Thymus (tissue), 11 donors: ENCODE results near the gene PBXIP1. TPM values are rescaled to one million over a fixed set of nuclear protein-coding genes. Genes with fewer than 3 reads are reported as not detected.
A peak's percentile ranks its signal among the peaks of the same experiment; 100 is the strongest.
"Not testable (repeated sequence)": the region's sequence is repeated elsewhere in the genome, so short reads cannot be mapped to it uniquely, and the experiment has no call there.

Experiments
- DNase-seq, 9 donors: peaks; one replicate each; pipeline ENCODE4 v3.0.0-alpha.2; 2013; ENCODE audit warnings: low spot score in 9 of 9, low read depth in 6 of 9, missing footprints in 1 of 9
- H3K27ac ChIP-seq, 2 donors: one replicate each; pipeline ENCODE4 v1.5.1; 2013; ENCODE audit warnings: control low read depth in 1 of 2, low read depth in 1 of 2, low read length in 1 of 2, mild to moderate bottlenecking in 1 of 2, moderate library complexity in 1 of 2
- H3K27me3 ChIP-seq, 2 donors: one replicate each; pipeline ENCODE4 v1.5.1; 2013; ENCODE audit warnings: low read length in 1 of 2; ENCODE audit not compliant: control insufficient read depth in 2 of 2, insufficient read depth in 1 of 2
- H3K36me3 ChIP-seq, 2 donors: one replicate each; pipeline ENCODE4 v1.5.1; 2013; ENCODE audit warnings: low read length in 1 of 2, mild to moderate bottlenecking in 1 of 2, moderate library complexity in 1 of 2; ENCODE audit not compliant: control insufficient read depth in 2 of 2, insufficient read depth in 2 of 2
- H3K4me1 ChIP-seq, 2 donors: one replicate each; pipeline ENCODE4 v1.5.1; 2013; ENCODE audit warnings: low read length in 2 of 2; ENCODE audit not compliant: control insufficient read depth in 2 of 2, insufficient read depth in 2 of 2
- H3K4me3 ChIP-seq, 2 donors: one replicate each; pipeline ENCODE4 v1.5.1; 2013; ENCODE audit warnings: low read length in 2 of 2, control low read depth in 1 of 2, mild to moderate bottlenecking in 1 of 2
- H3K9me3 ChIP-seq, 2 donors: one replicate each; pipeline ENCODE4 v1.5.1; 2013; ENCODE audit warnings: low read length in 1 of 2, mild to moderate bottlenecking in 1 of 2; ENCODE audit not compliant: control insufficient read depth in 2 of 2, insufficient read depth in 1 of 2
- WGBS: extraction: QIAGEN DNeasy Blood & Tissue Kit; methylation state at CpG from one replicate; pipeline ENCODE4 v1.1.7; 2013; 5-methylcytosine and 5-hydroxymethylcytosine counted together
- polyA plus RNA-seq: library from polyadenylated mRNA; stranded (reverse); fragments of 200-250 nt; gene quantifications from one replicate; pipeline ENCODE4 v1.2.3, GENCODE V29; 2013
- total RNA-seq: library from RNA; stranded (reverse); fragments of 120-200 nt; gene quantifications from one replicate; pipeline ENCODE4 v1.2.4, GENCODE V29; 2013
- donor health status: healthy.

Gene PBXIP1
- total and polyA plus RNA-seq, 2 donors, result 91.5 to 104 TPM

- no peak overlapping the region for H3K27ac ChIP-seq
- H3K4me3 ChIP-seq, result no peak overlapping the region
- 95% methylated on average over 6 of the region's 6 CpGs for WGBS
- peaks cover 14 to 19% of the 10 kb centered on the region in 2 donors for H3K4me1 ChIP-seq
- peaks cover 22 to 34% of the 10 kb centered on the region in 2 donors for H3K36me3 ChIP-seq
- H3K9me3 ChIP-seq, result no peaks in the 10 kb centered on the region
- DNase-seq, result no peak
- H3K27me3 ChIP-seq, result no peaks in the 10 kb centered on the region
These were observed 31.4 kb upstream of the PBXIP1 start for GRCh38 chr1:154987326-154987725.

- H3K27me3 ChIP-seq, H3K9me3 ChIP-seq, H3K27ac ChIP-seq, H3K4me3 ChIP-seq, DNase-seq: not testable (repeated sequence)
- 99% methylated on average over 4 of the region's 4 CpGs for WGBS
- H3K36me3 ChIP-seq, result peaks cover 22 to 34% of the 10 kb centered on the region in 2 donors
- peaks cover 16 to 22% of the 10 kb centered on the region in 2 donors for H3K4me1 ChIP-seq
These were observed 30.8 kb upstream of the PBXIP1 start for GRCh38 chr1:154986736-154987135.

GRCh38 chr1:154983776-154984466, 28.0 kb upstream of the PBXIP1 start:
- no peak for DNase-seq

GRCh38 chr1:154982897-154983648, 27.2 kb upstream of the PBXIP1 start, which contains the start of gene FLAD1:
FLAD1 (plus strand) TSS chr1:154983344; CDS start chr1:154983695, 351 bp downstream.
- H3K27ac ChIP-seq, result peak within 1 kb of the TSS; percentile 38 to 69
- no peaks in the 10 kb centered on the region for H3K27me3 ChIP-seq
- H3K4me3 ChIP-seq, result peak within 1 kb of the TSS; percentile 65 to 84
- peak; percentile 95 to 100 (median 98) for DNase-seq
- peaks cover 8 to 34% of the 10 kb centered on the region in 2 donors for H3K36me3 ChIP-seq
- under 1% methylated on average over 26 of the region's 26 CpGs for WGBS
- peaks cover 16 to 22% of the 10 kb centered on the region in 2 donors for H3K4me1 ChIP-seq
- no peaks in the 10 kb centered on the region for H3K9me3 ChIP-seq

More at GRCh38 chr1:154983776-154984466, 28.0 kb upstream of the PBXIP1 start:
- peak overlapping the region in 1 of 2 donors; percentile 15 for H3K27ac ChIP-seq
- no peaks in the 10 kb centered on the region for H3K27me3 ChIP-seq
- WGBS, result 31% methylated on average over 17 of the region's 17 CpGs
- no peaks in the 10 kb centered on the region for H3K9me3 ChIP-seq
- peaks cover 16 to 22% of the 10 kb centered on the region in 2 donors for H3K4me1 ChIP-seq
- peak overlapping the region; percentile 65 to 84 for H3K4me3 ChIP-seq
- H3K36me3 ChIP-seq, result peaks cover 13 to 37% of the 10 kb centered on the region in 2 donors

GRCh38 chr1:154982341-154982740, 26.4 kb upstream of the PBXIP1 start:
- Histone ChIP-seq H3K27ac (no peak overlapping the region), H3K4me3 (peak overlapping the region; percentile 65 to 84), H3K36me3 (peaks cover 3 to 34% of the 10 kb centered on the region in 2 donors), H3K27me3 (no peaks in the 10 kb centered on the region), H3K9me3 (no peaks in the 10 kb centered on the region), H3K4me1 (peaks cover 16 to 22% of the 10 kb centered on the region in 2 donors)
- no peak for DNase-seq
- WGBS, result 81% methylated on average over 6 of the region's 6 CpGs

GRCh38 chr1:154978360-154978759, 22.5 kb upstream of the PBXIP1 start:
- Histone ChIP-seq H3K4me3 (no peak overlapping the region), H3K27ac (no peak overlapping the region), H3K9me3 (peaks cover 0 to 3% of the 10 kb centered on the region in 2 donors), H3K4me1 (peaks cover 17 to 25% of the 10 kb centered on the region in 2 donors), H3K27me3 (no peaks in the 10 kb centered on the region), H3K36me3 (peaks cover 3 to 30% of the 10 kb centered on the region in 2 donors)
- over 99% methylated on average over 3 of the region's 3 CpGs for WGBS
- no peak for DNase-seq

GRCh38 chr1:154977762-154978161, 21.9 kb upstream of the PBXIP1 start:
- not testable (repeated sequence) for H3K27ac ChIP-seq, H3K9me3 ChIP-seq, H3K4me3 ChIP-seq, DNase-seq, H3K27me3 ChIP-seq
- 81% methylated on average over 3 of the region's 3 CpGs for WGBS
- H3K4me1 ChIP-seq, result peaks cover 17 to 27% of the 10 kb centered on the region in 2 donors
- H3K36me3 ChIP-seq, result peaks cover 3 to 30% of the 10 kb centered on the region in 2 donors

GRCh38 chr1:154975409-154976059, 19.6 kb upstream of the PBXIP1 start:
- peak overlapping the region; percentile 91 to 93 for H3K27ac ChIP-seq
- H3K4me1 ChIP-seq, result peaks cover 18 to 41% of the 10 kb centered on the region in 2 donors
- H3K4me3 ChIP-seq, result peak overlapping the region; percentile 72 to 80
- no peaks in the 10 kb centered on the region for H3K27me3 ChIP-seq
- H3K9me3 ChIP-seq, result peaks cover 0 to 3% of the 10 kb centered on the region in 2 donors
- under 1% methylated on average over 24 of the region's 24 CpGs for WGBS
- DNase-seq, result peak in 2 of 9 donors; percentile 37 to 62
- peaks cover 3 to 24% of the 10 kb centered on the region in 2 donors for H3K36me3 ChIP-seq
